ENCODE results near the gene ARID4A. TPM values are rescaled to one million over a fixed set of nuclear protein-coding genes. Genes with fewer than 3 reads are reported as not detected.

The ARID4A gene
- total and polyA plus RNA-seq, 9 of the 15 experiments (the other 6 are each of a cell fraction or from before 2014, with no cell fraction given): 2.4 to 11.5 (median 8.7) TPM

DNA sequence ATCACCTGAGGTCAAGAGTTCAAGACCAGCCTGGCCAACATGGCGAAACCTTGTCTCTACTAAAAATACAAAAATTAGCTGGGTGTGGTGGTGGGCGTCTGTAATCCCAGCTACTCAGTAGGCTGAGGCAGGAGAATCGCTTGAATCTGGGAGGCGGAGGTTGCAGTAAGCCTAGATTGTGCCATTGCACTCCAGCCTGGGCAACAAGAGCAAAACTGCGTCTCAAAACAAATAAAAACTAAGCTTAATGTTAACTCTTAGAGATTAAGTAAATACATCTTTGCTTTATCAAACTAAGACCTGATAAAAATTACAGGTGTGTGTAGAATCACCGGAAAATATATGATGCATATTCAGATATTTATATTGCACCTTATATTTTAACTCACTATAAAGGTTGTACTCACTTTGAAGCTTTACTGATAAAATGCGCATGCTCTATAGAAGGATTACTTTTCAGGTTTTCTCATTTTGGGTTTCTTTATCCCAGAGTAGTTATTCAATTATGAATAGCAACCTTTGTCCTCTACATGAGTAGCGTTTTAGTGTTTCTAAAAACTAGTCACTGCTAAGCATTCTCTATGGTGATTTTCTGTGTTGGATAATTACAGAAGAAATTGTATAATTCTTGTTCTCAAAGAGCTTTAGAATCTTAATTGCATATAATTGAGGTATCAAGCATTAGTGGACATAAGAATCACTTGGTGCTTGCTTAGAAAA, 9.4 kb downstream of the ARID4A start:
- CTCF ChIA-PET (ENCODE audit: low intra/inter-chr PET ratio): no interaction called here
- POLR2A ChIA-PET: interaction anchor here (2.2 kb wide), 1 partner anchor 10 kb away, joined by 10 read pairs; the partner anchor contains the start of gene ARID4A
- intact Hi-C loops (cut with micrococcal nuclease): no loop called here
- no peak for TF ChIP-seq PML (IDR thresholded peaks at IDR 0.05; ENCODE audit: low read length)
- no peak for TF ChIP-seq ZNF512 (tag; IDR thresholded peaks at IDR 0.05)
- TF ChIP-seq, protein P1, sequence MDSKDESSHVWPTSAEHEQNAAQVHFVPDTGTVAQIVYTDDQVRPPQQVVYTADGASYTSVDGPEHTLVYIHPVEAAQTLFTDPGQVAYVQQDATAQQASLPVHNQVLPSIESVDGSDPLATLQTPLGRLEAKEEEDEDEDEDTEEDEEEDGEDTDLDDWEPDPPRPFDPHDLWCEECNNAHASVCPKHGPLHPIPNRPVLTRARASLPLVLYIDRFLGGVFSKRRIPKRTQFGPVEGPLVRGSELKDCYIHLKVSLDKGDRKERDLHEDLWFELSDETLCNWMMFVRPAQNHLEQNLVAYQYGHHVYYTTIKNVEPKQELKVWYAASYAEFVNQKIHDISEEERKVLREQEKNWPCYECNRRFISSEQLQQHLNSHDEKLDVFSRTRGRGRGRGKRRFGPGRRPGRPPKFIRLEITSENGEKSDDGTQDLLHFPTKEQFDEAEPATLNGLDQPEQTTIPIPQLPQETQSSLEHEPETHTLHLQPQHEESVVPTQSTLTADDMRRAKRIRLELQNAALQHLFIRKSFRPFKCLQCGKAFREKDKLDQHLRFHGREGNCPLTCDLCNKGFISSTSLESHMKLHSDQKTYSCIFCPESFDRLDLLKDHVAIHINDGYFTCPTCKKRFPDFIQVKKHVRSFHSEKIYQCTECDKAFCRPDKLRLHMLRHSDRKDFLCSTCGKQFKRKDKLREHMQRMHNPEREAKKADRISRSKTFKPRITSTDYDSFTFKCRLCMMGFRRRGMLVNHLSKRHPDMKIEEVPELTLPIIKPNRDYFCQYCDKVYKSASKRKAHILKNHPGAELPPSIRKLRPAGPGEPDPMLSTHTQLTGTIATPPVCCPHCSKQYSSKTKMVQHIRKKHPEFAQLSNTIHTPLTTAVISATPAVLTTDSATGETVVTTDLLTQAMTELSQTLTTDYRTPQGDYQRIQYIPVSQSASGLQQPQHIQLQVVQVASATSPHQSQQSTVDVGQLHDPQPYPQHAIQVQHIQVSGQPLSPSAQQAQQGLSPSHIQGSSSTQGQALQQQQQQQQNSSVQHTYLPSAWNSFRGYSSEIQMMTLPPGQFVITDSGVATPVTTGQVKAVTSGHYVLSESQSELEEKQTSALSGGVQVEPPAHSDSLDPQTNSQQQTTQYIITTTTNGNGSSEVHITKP (IDR thresholded peaks at IDR 0.05; ENCODE audit: partially characterized antibody): no peak
- TF ChIP-seq REST (IDR thresholded peaks at IDR 0.05; ENCODE audit: borderline replicate concordance): no peak
- no peak for TF ChIP-seq REST (CRISPR knock-in tag; IDR thresholded peaks at IDR 0.05; ENCODE audit: low read depth)
- no peak for TF ChIP-seq HIVEP1 (CRISPR knock-in tag; IDR thresholded peaks at IDR 0.05)
- TF ChIP-seq MYNN (IDR thresholded peaks at IDR 0.05): no peak
- no peak for TF ChIP-seq MYNN (CRISPR knock-in tag; IDR thresholded peaks at IDR 0.05)
- TF ChIP-seq MED1 (CRISPR knock-in tag; IDR thresholded peaks at IDR 0.05; ENCODE audit: borderline replicate concordance): no peak
- no peak for TF ChIP-seq CBFA2T3 (IDR thresholded peaks at IDR 0.05)

More for the DNA sequence above, 9.4 kb downstream of the ARID4A start:
- Histone ChIP-seq H3K9me3 (replicated peaks; ENCODE audit: control insufficient read depth, insufficient read depth, low read depth, low read length) (no peaks in the 10 kb centered on the region), H3K4me1 (replicated peaks in 1 of 2; ENCODE audit: control insufficient read depth in 2 of 2, insufficient read depth in 2 of 2, low read length in 2 of 2) (no peaks in the 10 kb centered on the region), H3K4me2 (ENCODE audit: insufficient read depth, low read length) (no peak overlapping the region), H2AFZ (ENCODE audit: low read depth, low read length) (no peak overlapping the region), H3K9me1 (ENCODE audit: control insufficient read depth, insufficient read depth, low read length) (no peaks in the 10 kb centered on the region), H3K9ac (ENCODE audit: insufficient read depth in 1 of 2, low read depth in 2 of 2, low read length in 2 of 2) (no peak overlapping the region), H4K20me1 (replicated peaks; ENCODE audit: control insufficient read depth, insufficient read depth, low read length) (no peaks in the 10 kb centered on the region), H3K79me2 (ENCODE audit: control insufficient read depth, insufficient read depth, low read length) (0 out of 3 replicates have a peak, but pooled peaks cover 2% of the 10 kb centered on the region), H3K27me3 (ENCODE audit: control insufficient read depth in 2 of 2, insufficient read depth in 2 of 2, low read length in 2 of 2) (no peaks in the 10 kb centered on the region), H3K36me3 (ENCODE audit: control insufficient read depth, insufficient read depth, low read length) (peaks cover 32% of the 10 kb centered on the region; the same call in 2 of the 3 replicates), H3K4me3 (no peak overlapping the region), H3K27ac (ENCODE audit: extremely low read depth, low read depth, low read length) (no peak overlapping the region)
- WGBS (ENCODE audit: insufficient coverage, low coverage, missing lambda C conversion rate): 91% methylated on average over 4 of the region's 8 CpGs
- in situ Hi-C loops (cut with MboI): no loop called here
- no peak for DNase-seq (ENCODE audit: extremely low read depth in 1 of 4, low spot score in 3 of 4)
- no peak for FAIRE-seq
- no TSS peak for BruUV-seq (replicated peaks)
- ATAC-seq: no peak
